T follicular helper cell (primary cell): ENCODE measurements around the gene LIN7B.
"Not testable (repeated sequence)": the region's sequence is repeated elsewhere in the genome, so short reads cannot be mapped to it uniquely, and the experiment has no call there.

Experiments used
- DNase-seq: peaks from one replicate; pipeline ENCODE4 v3.0.0-alpha.2; 2020; ENCODE audit warnings: low read depth

The LIN7B gene

DNA sequence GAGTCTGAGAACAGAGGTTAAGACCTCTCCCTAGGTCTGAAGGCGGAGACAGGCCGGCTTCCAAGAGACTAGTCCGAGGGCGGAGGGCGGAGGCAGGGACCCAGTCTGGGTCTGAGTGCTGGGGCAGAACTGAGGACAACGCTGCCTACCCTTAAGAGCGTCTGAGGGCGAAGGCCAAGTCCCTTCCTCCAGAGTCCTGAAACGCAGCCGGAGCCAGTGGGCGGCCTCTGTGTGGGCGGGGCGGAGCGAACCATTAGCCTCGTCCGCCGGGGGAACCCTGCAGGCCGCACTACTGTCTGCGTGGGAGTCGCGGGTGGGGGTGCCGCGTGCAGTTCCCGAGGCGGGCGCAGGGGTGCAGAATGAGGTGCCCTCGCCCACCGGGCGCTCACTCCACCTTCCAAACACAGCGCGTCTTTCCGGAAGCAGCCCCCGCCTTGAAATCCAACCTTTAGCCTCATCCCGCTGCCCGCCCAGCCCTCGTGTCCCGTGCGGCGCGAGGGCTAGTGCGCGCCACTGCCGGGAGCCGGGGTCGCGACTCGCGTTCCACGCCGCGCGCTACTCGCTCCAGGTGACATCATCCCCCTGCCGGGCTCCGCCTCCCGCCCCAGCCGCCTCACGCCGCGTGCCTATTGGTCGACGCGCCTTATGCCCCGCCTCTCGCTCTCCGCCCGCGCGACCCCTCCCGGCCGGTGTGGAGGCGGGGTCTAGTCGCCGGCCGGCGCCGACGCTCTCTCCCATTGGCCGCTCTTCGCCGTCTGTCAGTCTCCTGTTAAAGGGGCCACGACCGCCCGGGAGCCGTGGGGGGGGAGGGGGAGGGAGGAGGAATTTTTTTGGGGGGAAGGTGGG, 4.6 kb downstream of the LIN7B start, which contains the start of gene C19orf73:
TSS of gene C19orf73 (minus strand) at position 579 of the 846 bp plus-strand sequence. CDS start at position 458, 121 bp downstream.
- DNase-seq = peak; percentile 93

GRCh38 chr19:49119411-49120324, 5.5 kb downstream of the LIN7B start, which contains the start of gene PPFIA3:
Gene PPFIA3, plus strand, starts transcription at chr19:49119544. Its CDS starts 8,330 bp downstream, at chr19:49127874.
- DNase-seq = no peak

- no peak for DNase-seq
Measured at GRCh38 chr19:49120325-49120683, 6.1 kb downstream of the LIN7B start.

- DNase-seq = no peak
Measured at GRCh38 chr19:49120868-49121267, 6.7 kb downstream of the LIN7B start.

GRCh38 chr19:49121841-49122240, 7.7 kb downstream of the LIN7B start:
- DNase-seq = not testable (repeated sequence)

GRCh38 chr19:49123285-49123684, 9.1 kb downstream of the LIN7B start:
- DNase-seq = not testable (repeated sequence)

DNA sequence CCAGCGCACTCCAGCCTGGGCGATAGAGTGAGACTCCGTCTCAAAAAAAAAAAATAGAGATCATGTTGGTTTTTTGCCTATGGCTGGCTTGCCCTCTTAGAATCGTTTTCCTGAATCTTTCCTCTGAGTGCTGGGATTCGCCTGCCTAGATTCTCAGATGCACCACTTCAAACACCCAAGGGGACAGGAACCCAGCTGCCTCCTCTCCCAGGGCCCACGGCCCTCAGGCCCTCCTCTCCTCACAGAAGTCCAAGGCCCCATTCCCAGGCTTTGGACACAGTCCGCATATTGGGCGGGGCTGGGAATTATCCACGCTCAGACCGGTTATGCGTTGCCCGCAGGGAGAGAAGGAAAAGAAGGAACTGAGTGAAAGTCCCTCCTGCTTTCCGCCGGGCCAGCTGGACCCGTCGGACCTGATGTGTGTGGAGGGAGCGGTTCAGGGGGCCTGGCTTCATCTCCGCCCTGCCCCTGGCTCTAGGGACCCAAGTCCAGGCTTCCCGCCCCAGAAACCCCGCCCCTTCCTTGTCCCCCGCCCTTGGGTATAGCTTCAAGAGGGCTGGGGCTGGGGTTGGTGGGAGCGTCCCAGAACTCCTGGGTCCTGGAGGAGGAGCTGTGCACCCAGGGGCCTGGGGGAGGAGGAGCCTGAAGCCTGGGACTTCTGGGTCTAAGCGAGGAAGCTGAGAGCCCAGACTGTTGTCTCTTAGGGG, 11.0 kb downstream of the LIN7B start:
- DNase-seq = no peak

- DNase-seq = no peak
Measured at GRCh38 chr19:49126575-49126974, 12.4 kb downstream of the LIN7B start.

- not testable (repeated sequence) for DNase-seq
Measured at GRCh38 chr19:49127225-49127624, 13.1 kb downstream of the LIN7B start.

GRCh38 chr19:49127674-49128544, 13.7 kb downstream of the LIN7B start:
- DNase-seq = peak; percentile 92

- DNase-seq = no peak
Measured at GRCh38 chr19:49128545-49129237, 14.5 kb downstream of the LIN7B start.

DNA sequence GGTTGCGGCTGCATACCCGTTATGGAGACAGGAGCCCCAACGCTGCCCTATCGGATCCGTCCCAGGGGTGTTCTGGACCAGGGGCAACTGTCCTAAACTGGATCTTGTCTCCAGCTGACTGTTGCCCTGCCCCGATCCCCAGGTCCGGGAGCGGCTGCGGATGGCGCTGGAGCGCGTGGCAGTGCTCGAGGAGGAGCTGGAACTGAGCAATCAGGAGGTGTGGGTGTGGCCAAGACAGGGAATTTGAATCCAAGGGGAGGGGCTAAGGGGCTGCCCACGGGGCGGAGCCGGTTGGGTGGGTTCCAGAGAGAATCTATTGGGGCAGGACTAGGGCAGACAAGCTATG, 15.0 kb downstream of the LIN7B start:
- no peak for DNase-seq

- DNase-seq = no peak
Measured at GRCh38 chr19:49130325-49130724, 16.2 kb downstream of the LIN7B start.

- DNase-seq = no peak
Measured at GRCh38 chr19:49132974-49133609, 18.9 kb downstream of the LIN7B start.

- DNase-seq = no peak
Measured at GRCh38 chr19:49133621-49134454, 19.7 kb downstream of the LIN7B start.

GRCh38 chr19:49135686-49136085, 21.5 kb downstream of the LIN7B start:
- no peak for DNase-seq

- no peak for DNase-seq
Measured at GRCh38 chr19:49136771-49137171, 22.6 kb downstream of the LIN7B start.

DNA sequence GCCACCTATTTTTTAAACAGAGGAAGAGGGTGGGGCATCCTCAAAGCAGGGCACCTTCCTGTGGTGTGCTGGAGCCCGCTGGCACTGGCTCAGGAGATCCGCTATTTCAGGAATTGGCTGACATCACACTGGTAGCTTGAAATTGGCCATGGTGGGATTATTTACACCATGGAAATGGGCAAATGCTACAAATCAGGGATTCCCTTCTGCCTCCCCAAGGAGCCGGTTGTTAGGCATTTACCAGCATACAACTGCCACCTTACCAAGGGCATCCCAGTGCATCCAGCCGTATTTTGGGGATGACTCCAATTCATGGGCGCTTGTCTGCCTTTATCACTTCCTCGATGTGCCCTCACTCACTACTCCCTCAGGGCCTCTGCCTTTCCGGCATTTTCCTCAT, 26.8 kb downstream of the LIN7B start:
- no peak for DNase-seq

DNA sequence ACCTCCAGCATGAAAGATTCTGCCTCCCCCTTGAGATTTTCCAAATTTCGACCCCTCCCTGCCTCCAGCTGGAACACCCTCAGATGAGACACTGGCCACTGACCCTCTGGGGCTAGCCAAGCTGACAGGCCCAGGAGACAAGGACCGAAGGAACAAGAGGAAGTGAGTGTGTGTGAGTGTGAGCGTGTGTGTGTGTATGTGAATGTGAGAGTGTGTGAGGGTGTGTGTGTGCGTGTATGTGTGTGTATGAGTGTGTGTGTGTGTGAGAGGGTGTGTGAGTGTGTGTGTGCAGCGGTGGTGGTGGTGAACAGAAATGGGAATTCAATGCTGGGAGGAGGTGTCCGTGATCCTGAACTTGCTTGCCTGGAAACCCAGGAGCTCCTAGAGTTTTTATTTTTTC, 27.2 kb downstream of the LIN7B start:
- DNase-seq = no peak
